T-cell (primary cell): ENCODE measurements around the gene BSG. TPM values are rescaled to one million over a fixed set of nuclear protein-coding genes. Genes with fewer than 3 reads are reported as not detected.

Experiments
- ATAC-seq, 4 experiments: fragments of 200-7000 bp in 3 of 4; fragments of 150-1000 bp in 1 of 4; cut with Tn5 transposase; replicated peaks in 1 of 4; 1 replicate in 3 of 4; 2 replicates in 1 of 4; pipeline ENCODE4 v1.10.0; 2021; ENCODE audit warnings: moderate library complexity in 3 of 4, mild to moderate bottlenecking in 2 of 4, moderate number of reproducible peaks in 1 of 4
- CTCF ChIA-PET, 2 donors: fragments of 300-600 bp; sonication (Branson Sonifier 250); formaldehyde crosslinking; loops; one replicate each; lab custom pipeline; 2022; ENCODE audit warnings: antibody characterized with exemption in 2 of 2; lab: Charles Lee
- POLR2A ChIA-PET, 2 donors: fragments of 300-600 bp; sonication (Branson Sonifier 250); formaldehyde crosslinking; loops; one replicate each; lab custom pipeline; 2022; ENCODE audit warnings: antibody characterized with exemption in 2 of 2; lab: Charles Lee
- DNase-seq, 35 experiments: peaks; one replicate each; pipeline versions ENCODE4 v3.0.0 to v3.0.0-alpha.2; 2013 to 2023
- H3K27ac ChIP-seq: one replicate; pipeline ENCODE4 v1.5.1; 2013; ENCODE audit warnings: low read length
- H3K27me3 ChIP-seq, 2 experiments: replicated peaks in 1 of 2; 1 replicate in 1 of 2; 2 replicates in 1 of 2; pipeline versions ENCODE4 v1.6.1 to v1.7.0; 2013; ENCODE audit warnings: low read length in 1 of 2, mixed read lengths in 1 of 2; ENCODE audit not compliant: control insufficient read depth in 2 of 2, insufficient read depth in 2 of 2; ENCODE audit errors: extremely low read depth in 1 of 2
- H3K36me3 ChIP-seq, 2 donors: 1 replicate in 1 of 2; 2 replicates in 1 of 2; pipeline versions ENCODE4 v1.6.1 to v1.7.0; 2013; ENCODE audit warnings: low read length in 1 of 2; ENCODE audit not compliant: control insufficient read depth in 2 of 2, insufficient read depth in 1 of 2; ENCODE audit errors: extremely low read depth in 1 of 2
- H3K4me1 ChIP-seq, 2 experiments: 1 replicate in 1 of 2; 2 replicates in 1 of 2; pipeline versions ENCODE4 v1.6.1 to v1.7.0; 2013; ENCODE audit warnings: low read length in 2 of 2, mixed read lengths in 1 of 2; ENCODE audit not compliant: insufficient read depth in 2 of 2, control insufficient read depth in 1 of 2; ENCODE audit errors: extremely low read depth in 1 of 2
- H3K4me3 ChIP-seq, 2 donors: 1 replicate in 1 of 2; 2 replicates in 1 of 2; pipeline versions ENCODE4 v1.5.1 to v1.7.0; 2013; ENCODE audit warnings: mild to moderate bottlenecking in 2 of 2, low read length in 1 of 2, moderate library complexity in 1 of 2; ENCODE audit not compliant: control insufficient read depth in 1 of 2; ENCODE audit errors: extremely low read depth in 1 of 2
- H3K9me3 ChIP-seq: 2 replicates; pipeline ENCODE4 v1.7.0; 2013
- H3K27ac Mint-ChIP-seq, 2 donors: one replicate each; pipeline ENCODE4 v1.8.0; 2020 to 2021; ENCODE audit warnings: mild to moderate bottlenecking in 2 of 2, mixed read lengths in 2 of 2
- H3K27me3 Mint-ChIP-seq, 2 donors: one replicate each; pipeline ENCODE4 v1.8.0; 2021 to 2022; ENCODE audit warnings: mixed read lengths in 2 of 2
- H3K36me3 Mint-ChIP-seq: one replicate; pipeline ENCODE4 v1.8.0; 2021; ENCODE audit warnings: mixed read lengths
- H3K4me1 Mint-ChIP-seq, 3 donors: one replicate each; pipeline ENCODE4 v1.8.0; 2020 to 2022; ENCODE audit warnings: mixed read lengths in 3 of 3, mild to moderate bottlenecking in 1 of 3
- H3K4me3 Mint-ChIP-seq, 3 donors: one replicate each; pipeline ENCODE4 v1.8.0; 2020 to 2022; ENCODE audit warnings: mild to moderate bottlenecking in 3 of 3, mixed read lengths in 3 of 3, moderate library complexity in 3 of 3
- H3K9me3 Mint-ChIP-seq, 3 donors: one replicate each; pipeline ENCODE4 v1.8.0; 2020 to 2022; ENCODE audit warnings: mixed read lengths in 3 of 3
- WGBS: methylation state at CpG from one replicate; pipeline ENCODE4 v1.1.5; 2013; ENCODE audit warnings: missing lambda C conversion rate; ENCODE audit not compliant: insufficient coverage; 5-methylcytosine and 5-hydroxymethylcytosine counted together
- total RNA-seq, 35 experiments: library from RNA in 6 of 35; stranded (reverse) in 6 of 35; fragments of 120-200 nt in 1 of 35; gene quantifications; one replicate each; pipeline versions ENCODE4 v1.2.1 to v1.2.4 and lab custom pipeline; 2013 to 2026

Gene BSG
- total RNA-seq, 5 donors from 2014 or later (not counting 1 experiment from before 2014, with no cell fraction given): 89.3 to 165 (median 152) TPM

DNA sequence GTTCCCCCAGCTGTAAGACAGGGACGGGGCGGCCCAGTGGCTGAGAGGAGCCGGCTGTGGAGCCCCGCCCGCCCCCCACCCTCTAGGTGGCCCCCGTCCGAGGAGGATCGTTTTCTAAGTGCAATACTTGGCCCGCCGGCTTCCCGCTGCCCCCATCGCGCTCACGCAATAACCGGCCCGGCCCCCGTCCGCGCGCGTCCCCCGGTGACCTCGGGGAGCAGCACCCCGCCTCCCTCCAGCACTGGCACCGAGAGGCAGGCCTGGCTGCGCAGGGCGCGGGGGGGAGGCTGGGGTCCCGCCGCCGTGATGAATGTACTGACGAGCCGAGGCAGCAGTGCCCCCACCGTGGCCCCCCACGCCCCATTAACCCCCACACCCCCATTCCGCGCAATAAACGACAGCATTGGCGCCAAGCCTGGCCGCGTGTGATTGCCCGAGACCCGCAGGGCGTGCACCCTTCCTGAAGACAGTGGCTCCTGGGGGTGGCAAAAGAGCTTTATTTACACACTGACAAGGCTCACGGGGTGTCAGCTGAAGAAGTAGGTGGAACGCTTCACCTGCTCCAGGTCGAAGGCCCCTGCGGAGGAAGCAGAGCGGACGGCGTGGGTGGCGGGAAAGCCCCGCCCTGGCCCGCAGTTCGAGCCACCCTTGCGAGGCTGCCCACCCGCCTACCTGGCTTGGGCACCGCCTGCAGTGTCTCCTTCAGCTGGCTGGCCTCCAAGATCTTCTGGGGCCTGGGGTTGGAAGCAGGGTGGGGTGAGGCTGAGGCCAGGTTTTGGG, 44.5 kb downstream of the BSG start:
- no peaks in the 10 kb centered on the region for H3K27me3 Mint-ChIP-seq
- H3K27ac Mint-ChIP-seq: no peak overlapping the region
- no peak overlapping the region for H3K4me3 Mint-ChIP-seq
- Histone ChIP-seq H3K4me1 (peaks cover 0 to 12% of the 10 kb centered on the region in 2 experiments), H3K27me3 (peaks cover 0 to 2% of the 10 kb centered on the region in 2 experiments), H3K27ac (no peak overlapping the region), H3K36me3 (peaks cover 5 to 32% of the 10 kb centered on the region in 2 donors), H3K4me3 (no peak overlapping the region), H3K9me3 (no peaks in the 10 kb centered on the region)
- DNase-seq (no peak), ATAC-seq (no peak)
- H3K9me3 Mint-ChIP-seq: no peaks in the 10 kb centered on the region
- POLR2A ChIA-PET: no interaction called here
- peaks cover 6 to 9% (median 9%) of the 10 kb centered on the region in 3 donors for H3K4me1 Mint-ChIP-seq
- peaks cover 14% of the 10 kb centered on the region for H3K36me3 Mint-ChIP-seq
- WGBS: 93% methylated on average over 24 of the region's 58 CpGs
- CTCF ChIA-PET: interaction anchor here in 1 of 2 donors (0.6 kb wide), 1 partner anchor 27 kb away, joined by 6 read pairs; the partner anchor contains the start of gene HCN2

DNA sequence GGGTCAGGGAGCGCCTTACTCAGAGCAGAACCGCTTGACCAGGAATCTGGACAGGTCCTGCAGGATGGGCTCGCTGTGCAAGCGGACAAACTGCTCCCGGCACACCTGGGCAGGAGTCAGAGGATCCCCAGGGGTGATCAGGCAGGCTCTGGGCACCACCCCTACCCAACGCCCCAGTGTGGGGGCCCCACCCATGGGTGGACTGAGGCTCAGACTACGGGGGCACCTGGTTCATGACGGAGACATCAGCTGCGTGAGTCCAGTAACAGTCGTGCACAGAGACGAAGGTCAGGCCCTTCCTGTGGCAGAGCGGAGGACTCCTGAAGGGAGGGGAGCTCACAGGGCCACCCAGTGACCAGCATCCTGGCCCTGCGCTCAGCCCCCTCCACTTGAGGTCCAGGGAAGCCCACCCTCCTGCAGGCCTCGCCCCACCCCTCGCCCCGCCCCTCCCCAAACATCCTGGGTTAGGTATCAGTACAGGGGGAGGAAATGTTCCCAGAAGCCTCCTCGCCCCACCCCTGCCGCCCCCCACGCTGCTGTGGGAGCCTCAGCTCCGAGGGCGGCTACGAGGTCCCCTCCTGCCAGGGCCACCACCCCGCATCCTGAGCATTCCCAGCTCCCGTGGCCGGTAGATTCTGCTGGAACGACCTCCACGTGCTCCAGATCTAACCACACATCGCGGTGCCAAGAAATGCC, 45.3 kb downstream of the BSG start:
- no peak overlapping the region for H3K27ac Mint-ChIP-seq
- H3K36me3 ChIP-seq: peaks cover 10 to 34% of the 10 kb centered on the region in 2 donors
- peaks cover 14% of the 10 kb centered on the region for H3K36me3 Mint-ChIP-seq
- H3K4me3 Mint-ChIP-seq: no peak overlapping the region
- peaks cover 0 to 2% of the 10 kb centered on the region in 2 experiments for H3K27me3 ChIP-seq
- ChIA-PET CTCF (interaction anchor here in 1 of 2 donors (0.6 kb wide), 1 partner anchor 28 kb away, joined by 6 read pairs; the partner anchor contains the start of gene HCN2), POLR2A (no interaction called here)
- peaks cover 0 to 9% of the 10 kb centered on the region in 2 experiments for H3K4me1 ChIP-seq
- WGBS: 91% methylated on average over 18 of the region's 29 CpGs
- no peaks in the 10 kb centered on the region for H3K9me3 ChIP-seq
- H3K4me1 Mint-ChIP-seq: peaks cover 6 to 9% (median 9%) of the 10 kb centered on the region in 3 donors
- no peaks in the 10 kb centered on the region for H3K27me3 Mint-ChIP-seq
- DNase-seq (no peak), ATAC-seq (no peak)
- H3K4me3 ChIP-seq: no peak overlapping the region
- no peaks in the 10 kb centered on the region for H3K9me3 Mint-ChIP-seq
- H3K27ac ChIP-seq: no peak overlapping the region

DNA sequence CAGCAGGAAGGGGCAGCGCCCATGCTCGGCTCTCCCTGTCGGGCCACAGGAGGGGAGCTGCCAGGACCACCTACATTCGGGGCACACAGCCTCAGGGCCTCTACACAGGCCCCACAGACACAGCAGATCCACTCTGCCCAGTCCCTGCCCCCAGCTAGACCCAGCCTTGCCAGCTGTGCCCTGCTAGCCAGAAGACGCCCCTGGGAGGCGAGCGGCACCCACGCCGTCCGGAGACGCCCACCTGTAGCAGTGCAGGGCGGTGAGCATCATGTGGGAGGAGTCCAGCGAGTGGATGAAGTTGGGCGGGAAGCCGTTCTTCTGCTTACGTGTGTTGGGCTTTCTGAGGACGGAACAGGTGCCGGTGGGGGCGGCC, 45.8 kb downstream of the BSG start:
- H3K9me3 ChIP-seq: no peaks in the 10 kb centered on the region
- DNase-seq (no peak), ATAC-seq (no peak)
- H3K4me1 Mint-ChIP-seq: peaks cover 4 to 9% (median 9%) of the 10 kb centered on the region in 3 donors
- H3K9me3 Mint-ChIP-seq: no peaks in the 10 kb centered on the region
- ChIA-PET CTCF (no interaction called here), POLR2A (no interaction called here)
- H3K36me3 Mint-ChIP-seq: peaks cover 14% of the 10 kb centered on the region
- peaks cover 0 to 4% of the 10 kb centered on the region in 2 experiments for H3K4me1 ChIP-seq
- no peak overlapping the region for H3K27ac Mint-ChIP-seq
- H3K4me3 Mint-ChIP-seq: no peak overlapping the region
- no peak overlapping the region for H3K27ac ChIP-seq
- no peak overlapping the region for H3K4me3 ChIP-seq
- H3K36me3 ChIP-seq: peaks cover 10 to 37% of the 10 kb centered on the region in 2 donors
- peaks cover 0 to 2% of the 10 kb centered on the region in 2 experiments for H3K27me3 ChIP-seq
- 92% methylated on average over 18 of the region's 19 CpGs for WGBS
- no peaks in the 10 kb centered on the region for H3K27me3 Mint-ChIP-seq

DNA sequence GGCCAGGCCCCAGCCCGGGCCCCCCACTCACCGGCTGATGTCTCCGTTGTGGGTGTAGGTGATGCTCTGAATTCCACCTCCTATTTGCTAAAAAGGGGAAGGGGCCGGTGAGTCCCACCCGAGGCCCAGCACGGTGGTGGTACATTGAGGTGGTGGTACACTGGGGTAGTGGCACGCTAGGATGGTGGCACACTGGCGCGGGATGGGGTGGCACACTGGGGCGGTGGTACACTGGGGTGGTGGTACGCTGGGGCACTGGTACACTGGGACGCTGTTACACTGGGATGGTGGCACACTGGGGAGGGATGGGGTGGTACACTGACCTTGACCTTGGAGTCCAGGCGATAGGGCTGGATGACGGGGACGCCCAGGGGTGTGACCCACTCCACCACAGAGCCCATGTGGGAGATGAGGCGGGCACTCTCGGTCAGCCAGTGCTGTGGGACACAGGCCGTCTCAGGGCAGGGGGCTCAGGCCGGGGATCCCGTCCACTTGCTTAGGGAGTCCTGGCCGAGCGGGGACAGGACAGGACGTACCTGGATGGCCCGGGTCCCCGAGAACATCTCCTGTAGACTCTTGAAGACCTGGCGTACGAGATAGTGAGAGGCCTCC, 46.4 kb downstream of the BSG start:
- Histone ChIP-seq H3K36me3 (peaks cover 15 to 42% of the 10 kb centered on the region in 2 donors), H3K4me1 (peaks cover 0 to 4% of the 10 kb centered on the region in 2 experiments), H3K4me3 (no peak overlapping the region), H3K27ac (no peak overlapping the region), H3K27me3 (peaks cover 0 to 2% of the 10 kb centered on the region in 2 experiments), H3K9me3 (no peaks in the 10 kb centered on the region)
- peaks cover 4 to 9% (median 9%) of the 10 kb centered on the region in 3 donors for H3K4me1 Mint-ChIP-seq
- H3K4me3 Mint-ChIP-seq: no peak overlapping the region
- H3K27ac Mint-ChIP-seq: no peak overlapping the region
- H3K27me3 Mint-ChIP-seq: no peaks in the 10 kb centered on the region
- DNase-seq (no peak), ATAC-seq (no peak)
- CTCF ChIA-PET: no interaction called here
- 97% methylated on average over 22 of the region's 27 CpGs for WGBS
- H3K36me3 Mint-ChIP-seq: peaks cover 14% of the 10 kb centered on the region
- POLR2A ChIA-PET: no interaction called here
- no peaks in the 10 kb centered on the region for H3K9me3 Mint-ChIP-seq

DNA sequence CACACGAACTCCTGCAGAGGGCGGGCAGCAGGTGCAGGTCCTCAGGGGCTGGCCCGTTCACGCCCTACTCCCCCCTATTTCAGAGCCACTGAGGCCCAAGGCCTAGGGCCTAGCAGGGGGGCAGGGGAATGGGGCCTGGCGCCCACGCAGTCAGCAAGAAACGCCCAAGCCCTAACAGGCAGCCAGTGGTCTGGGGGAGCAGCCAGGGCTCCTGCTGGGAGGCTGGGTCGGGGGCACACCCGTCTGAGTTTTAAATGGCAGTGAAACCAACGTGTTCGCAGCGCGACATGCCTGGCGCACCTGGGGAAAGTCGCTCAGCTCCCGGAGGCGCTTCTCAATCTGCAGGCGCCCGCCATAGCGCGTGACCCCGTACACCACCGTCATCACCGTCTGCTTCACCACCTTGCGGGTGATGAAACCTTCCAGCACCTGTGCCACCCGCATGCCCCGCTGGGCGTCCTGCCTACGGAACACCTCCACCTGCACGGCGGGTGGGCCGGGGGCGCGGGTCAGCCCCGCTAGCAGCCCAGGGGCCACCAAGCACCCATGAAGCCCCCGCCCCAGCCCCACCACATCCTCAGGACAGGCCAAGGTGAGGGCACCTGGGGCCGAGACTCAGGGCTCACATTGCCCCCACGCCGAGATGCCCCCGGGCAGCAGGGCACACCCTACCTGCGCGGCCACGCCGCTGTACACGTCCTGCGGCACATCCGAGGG, 47.0 kb downstream of the BSG start:
- Histone ChIP-seq H3K9me3 (no peaks in the 10 kb centered on the region), H3K4me3 (no peak overlapping the region), H3K4me1 (peaks cover 0 to 4% of the 10 kb centered on the region in 2 experiments), H3K36me3 (peaks cover 15 to 46% of the 10 kb centered on the region in 2 donors), H3K27me3 (no peaks in the 10 kb centered on the region), H3K27ac (no peak overlapping the region)
- 94% methylated on average over 33 of the region's 47 CpGs for WGBS
- peaks cover 4 to 8% (median 4%) of the 10 kb centered on the region in 3 donors for H3K4me1 Mint-ChIP-seq
- H3K27ac Mint-ChIP-seq: no peak overlapping the region
- ATAC-seq (no peak), DNase-seq (no peak)
- H3K4me3 Mint-ChIP-seq: no peak overlapping the region
- H3K27me3 Mint-ChIP-seq: no peaks in the 10 kb centered on the region
- POLR2A ChIA-PET: no interaction called here
- CTCF ChIA-PET: no interaction called here
- peaks cover 14% of the 10 kb centered on the region for H3K36me3 Mint-ChIP-seq
- H3K9me3 Mint-ChIP-seq: no peaks in the 10 kb centered on the region
